KMS-11 (cell line): ENCODE measurements around the gene SDK1.

Experiments used
- H2AFZ ChIP-seq: fragments of 200-600 bp; sonication (generic); 2 replicates; pipeline ENCODE4 v1.6.1; 2016; ENCODE audit warnings: antibody characterized with exemption, mixed run types, low read depth
- H3K27ac ChIP-seq: fragments of 200-600 bp; sonication (generic); 2 replicates; pipeline ENCODE4 v1.6.1; 2016; ENCODE audit warnings: mild to moderate bottlenecking, mixed run types
- H3K27me3 ChIP-seq: fragments of 200-600 bp; sonication (generic); 2 replicates; pipeline ENCODE4 v1.6.1; 2017; ENCODE audit warnings: mild to moderate bottlenecking, low read depth, mixed run types, moderate library complexity; ENCODE audit not compliant: insufficient read depth
- H3K36me3 ChIP-seq: fragments of 200-600 bp; sonication (generic); 2 replicates; pipeline ENCODE4 v1.6.1; 2017; ENCODE audit warnings: mild to moderate bottlenecking, mixed run types; ENCODE audit not compliant: insufficient read depth
- H3K4me1 ChIP-seq: fragments of 200-600 bp; sonication (generic); 2 replicates; pipeline ENCODE4 v1.6.1; 2016; ENCODE audit warnings: mild to moderate bottlenecking, low read depth, mixed run types; ENCODE audit not compliant: poor library complexity, severe bottlenecking
- H3K4me2 ChIP-seq: fragments of 200-600 bp; sonication (generic); 2 replicates; pipeline ENCODE4 v1.7.0; 2016; ENCODE audit warnings: mild to moderate bottlenecking, mixed run types
- H3K4me3 ChIP-seq: fragments of 200-600 bp; sonication (generic); IDR thresholded peaks from 2 replicates; pipeline ENCODE4 v1.6.1; 2017; ENCODE audit warnings: low read depth, low read length, mixed read lengths; ENCODE audit not compliant: insufficient read depth
- H3K79me2 ChIP-seq: fragments of 200-600 bp; sonication (generic); 2 replicates; pipeline ENCODE4 v1.6.1; 2016; ENCODE audit warnings: low read depth, mixed run types; ENCODE audit not compliant: insufficient read depth
- H3K9ac ChIP-seq: fragments of 200-600 bp; sonication (generic); 2 replicates; pipeline ENCODE4 v1.6.1; 2016; ENCODE audit warnings: mild to moderate bottlenecking, mixed run types
- H4K20me1 ChIP-seq: fragments of 200-600 bp; sonication (generic); 2 replicates; pipeline ENCODE4 v1.6.1; 2016; ENCODE audit warnings: mild to moderate bottlenecking, mixed run types; ENCODE audit not compliant: insufficient read depth
- TF ChIP-seq, protein P1 (sequence below): fragments of 200-600 bp; sonication (generic); conservative IDR thresholded peaks from 2 replicates; pipeline ENCODE4 v1.6.1; 2017; ENCODE audit warnings: low read depth, mild to moderate bottlenecking, antibody characterized with exemption, low read length, moderate library complexity, mixed read lengths

The SDK1 gene

DNA sequence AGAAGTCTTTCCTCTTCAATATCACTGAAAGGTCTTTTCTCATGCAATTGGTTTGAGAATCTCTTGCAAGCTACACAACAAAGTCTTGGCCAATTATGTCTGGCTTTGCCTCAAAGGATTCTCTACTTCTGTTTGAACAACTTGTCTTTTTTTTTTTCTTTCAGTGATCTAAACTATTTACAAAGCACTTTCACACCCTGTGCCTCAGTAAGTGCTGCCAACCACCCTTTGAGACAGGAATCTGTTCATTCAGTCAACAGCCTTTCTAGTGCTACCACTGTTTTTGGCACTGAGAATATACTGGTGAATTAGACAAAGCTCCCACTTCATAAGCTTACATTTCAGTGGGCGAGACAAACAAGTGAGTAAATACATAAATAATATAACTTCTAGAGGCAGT is 26.9 kb upstream of the SDK1 start:
- Histone ChIP-seq H4K20me1 (no peaks in the 10 kb centered on the region), H3K27ac (no peak overlapping the region), H3K36me3 (no peaks in the 10 kb centered on the region), H3K79me2 (no peaks in the 10 kb centered on the region), H3K4me1 (no peaks in the 10 kb centered on the region), H3K27me3 (no peaks in the 10 kb centered on the region), H3K4me3 (no peak overlapping the region), H2AFZ (no peak overlapping the region), H3K9ac (no peak overlapping the region), H3K4me2 (no peak overlapping the region)
- TF ChIP-seq, protein P1, sequence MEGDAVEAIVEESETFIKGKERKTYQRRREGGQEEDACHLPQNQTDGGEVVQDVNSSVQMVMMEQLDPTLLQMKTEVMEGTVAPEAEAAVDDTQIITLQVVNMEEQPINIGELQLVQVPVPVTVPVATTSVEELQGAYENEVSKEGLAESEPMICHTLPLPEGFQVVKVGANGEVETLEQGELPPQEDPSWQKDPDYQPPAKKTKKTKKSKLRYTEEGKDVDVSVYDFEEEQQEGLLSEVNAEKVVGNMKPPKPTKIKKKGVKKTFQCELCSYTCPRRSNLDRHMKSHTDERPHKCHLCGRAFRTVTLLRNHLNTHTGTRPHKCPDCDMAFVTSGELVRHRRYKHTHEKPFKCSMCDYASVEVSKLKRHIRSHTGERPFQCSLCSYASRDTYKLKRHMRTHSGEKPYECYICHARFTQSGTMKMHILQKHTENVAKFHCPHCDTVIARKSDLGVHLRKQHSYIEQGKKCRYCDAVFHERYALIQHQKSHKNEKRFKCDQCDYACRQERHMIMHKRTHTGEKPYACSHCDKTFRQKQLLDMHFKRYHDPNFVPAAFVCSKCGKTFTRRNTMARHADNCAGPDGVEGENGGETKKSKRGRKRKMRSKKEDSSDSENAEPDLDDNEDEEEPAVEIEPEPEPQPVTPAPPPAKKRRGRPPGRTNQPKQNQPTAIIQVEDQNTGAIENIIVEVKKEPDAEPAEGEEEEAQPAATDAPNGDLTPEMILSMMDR = no peak

DNA sequence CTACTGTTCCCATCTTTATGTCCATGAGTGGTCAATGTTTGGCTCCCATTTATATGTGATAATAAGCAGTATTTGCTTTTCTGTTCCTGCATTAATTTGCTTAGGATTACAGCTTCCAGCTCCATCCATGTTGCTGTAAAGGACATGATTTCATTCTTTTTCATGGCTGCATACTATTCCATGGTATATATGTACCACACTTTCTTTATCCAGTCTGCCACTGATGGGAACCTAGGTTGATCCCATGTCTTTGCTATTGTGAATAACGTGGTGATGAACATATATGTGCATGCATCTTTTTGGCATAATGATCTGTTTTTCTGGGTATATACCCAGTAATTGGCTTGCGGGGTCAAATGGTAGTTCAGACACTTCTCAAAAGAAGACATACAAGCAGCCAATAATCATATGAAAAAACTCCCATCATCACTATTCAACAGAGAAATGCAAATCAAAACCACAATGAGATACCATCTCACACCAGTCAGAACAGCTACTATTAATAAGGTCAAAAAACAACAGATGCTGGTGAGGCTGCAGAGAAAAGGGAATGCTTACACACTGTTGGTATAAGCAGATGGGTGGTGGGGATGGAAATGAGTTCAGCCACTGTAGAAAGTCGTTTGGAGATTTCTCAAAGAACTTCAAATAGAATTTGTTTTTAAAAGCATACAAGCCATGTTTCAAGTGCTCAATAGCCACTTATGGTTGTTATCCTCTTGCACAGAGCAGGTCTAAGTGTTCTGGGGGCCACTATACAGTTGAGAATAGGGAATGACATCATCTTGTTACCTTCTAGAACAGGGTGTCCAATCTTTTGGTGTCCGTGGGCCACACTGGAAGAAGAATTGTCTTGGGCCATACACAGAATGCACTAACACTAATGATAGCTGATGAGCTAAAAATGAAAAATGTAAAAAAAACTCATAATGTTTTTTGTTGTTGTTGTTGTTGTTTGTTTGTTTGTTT is 23.2 kb upstream of the SDK1 start:
- TF ChIP-seq, protein P1 = no peak
- H4K20me1 ChIP-seq = no peaks in the 10 kb centered on the region
- no peak overlapping the region for H3K4me2 ChIP-seq
- no peaks in the 10 kb centered on the region for H3K4me1 ChIP-seq
- H3K79me2 ChIP-seq = no peaks in the 10 kb centered on the region
- no peak overlapping the region for H3K4me3 ChIP-seq
- H3K27ac ChIP-seq = no peak overlapping the region
- no peak overlapping the region for H3K9ac ChIP-seq
- no peak overlapping the region for H2AFZ ChIP-seq
- no peaks in the 10 kb centered on the region for H3K27me3 ChIP-seq
- H3K36me3 ChIP-seq = no peaks in the 10 kb centered on the region

DNA sequence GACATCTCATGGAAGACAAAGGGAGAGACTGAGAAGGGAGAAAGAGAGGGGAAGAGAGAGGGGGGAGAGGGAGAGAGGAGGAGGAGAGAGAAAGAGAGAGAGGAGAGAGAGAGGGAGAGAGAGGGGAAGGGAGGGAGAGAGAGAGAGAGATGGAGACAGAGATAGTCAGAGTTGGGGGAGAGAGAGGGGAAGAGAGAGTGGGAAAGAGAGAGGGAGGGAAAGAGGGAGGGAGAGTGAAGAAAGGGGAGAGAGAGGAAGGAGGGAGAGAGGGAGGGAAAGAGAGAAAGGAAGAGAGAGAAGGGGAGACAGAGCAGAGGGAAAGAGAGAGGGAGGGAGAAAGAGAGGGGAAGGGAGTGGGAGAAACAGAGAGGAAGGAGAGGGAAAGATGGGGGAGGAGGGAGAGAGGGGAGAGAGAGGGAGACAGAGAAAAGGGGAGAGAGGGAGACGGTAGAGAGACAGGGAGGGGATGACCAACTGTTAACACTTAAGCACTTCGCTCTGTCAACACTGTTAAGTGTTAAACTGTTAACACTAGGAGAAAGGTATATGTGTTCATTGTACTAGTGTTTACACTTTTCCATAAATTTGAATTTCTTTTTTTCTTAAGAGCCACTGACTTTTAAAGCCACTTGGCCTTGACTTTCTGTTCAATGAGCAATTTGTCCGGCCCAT is 21.8 kb upstream of the SDK1 start:
- H3K4me2 ChIP-seq = no peak overlapping the region
- TF ChIP-seq, protein P1 = no peak
- H3K79me2 ChIP-seq = no peaks in the 10 kb centered on the region

DNA sequence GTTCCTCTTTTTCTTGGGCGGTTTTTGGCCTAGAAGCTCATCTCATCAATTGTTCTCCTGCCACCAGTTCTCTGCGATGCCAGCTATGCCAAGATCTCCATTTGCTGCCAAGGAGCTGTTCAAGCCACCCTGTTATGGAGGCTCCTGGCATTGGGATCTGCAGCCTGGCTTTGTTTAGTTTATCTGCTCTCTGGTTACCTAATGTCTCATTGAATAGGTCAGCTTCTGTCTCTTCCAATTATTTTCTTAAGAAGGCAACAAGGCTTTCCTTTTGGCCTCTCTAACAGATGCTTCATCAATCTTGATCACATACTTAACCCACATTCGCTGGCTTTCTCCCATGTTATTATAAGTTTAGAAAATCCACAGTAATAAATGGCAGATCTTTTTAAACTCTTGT is 20.6 kb upstream of the SDK1 start:
- Histone ChIP-seq H2AFZ (no peak overlapping the region), H3K36me3 (no peaks in the 10 kb centered on the region), H3K27ac (no peak overlapping the region), H3K4me3 (no peak overlapping the region), H4K20me1 (no peaks in the 10 kb centered on the region), H3K79me2 (no peaks in the 10 kb centered on the region), H3K9ac (no peak overlapping the region), H3K4me2 (no peak overlapping the region), H3K27me3 (no peaks in the 10 kb centered on the region), H3K4me1 (no peaks in the 10 kb centered on the region)
- TF ChIP-seq, protein P1 = no peak

More for the DNA sequence above, 21.8 kb upstream of the SDK1 start:
- H3K4me1 ChIP-seq = no peaks in the 10 kb centered on the region
- no peaks in the 10 kb centered on the region for H3K27me3 ChIP-seq
- no peak overlapping the region for H3K9ac ChIP-seq
- no peaks in the 10 kb centered on the region for H3K36me3 ChIP-seq
- no peak overlapping the region for H2AFZ ChIP-seq
- no peak overlapping the region for H3K4me3 ChIP-seq
- no peak overlapping the region for H3K27ac ChIP-seq
- no peaks in the 10 kb centered on the region for H4K20me1 ChIP-seq
